HEK293 (cell line): ENCODE results near the gene OGFOD1.

Experiments
- GLIS2 ChIP-seq: fragments of 450-650 bp; formaldehyde crosslinking; IDR thresholded peaks from 2 replicates; pipeline ENCODE4 v1.5.1; 2016; ENCODE audit warnings: missing biosample characterization, missing genetic modification characterization
- HOXD13 ChIP-seq: sonication (generic); formaldehyde crosslinking; IDR thresholded peaks from 2 replicates; pipeline ENCODE4 v1.8.0; 2022; ENCODE audit warnings: missing genetic modification reagents, borderline replicate concordance
- KLF10 ChIP-seq: fragments of 450-650 bp; IDR thresholded peaks from 2 replicates; pipeline ENCODE4 v1.5.1; 2018; ENCODE audit warnings: missing biosample characterization, mild to moderate bottlenecking, missing genetic modification characterization
- SP2 ChIP-seq: fragments of 450-650 bp; formaldehyde crosslinking; IDR thresholded peaks from 2 replicates; pipeline ENCODE4 v1.5.1; 2016; ENCODE audit warnings: missing biosample characterization, missing genetic modification characterization
- ZNF174 ChIP-seq: fragments of 450-650 bp; formaldehyde crosslinking; IDR thresholded peaks from 2 replicates; pipeline ENCODE4 v1.5.0; 2017; ENCODE audit warnings: missing biosample characterization, mild to moderate bottlenecking, missing genetic modification characterization
- ZNF202 ChIP-seq: fragments of 450-650 bp; formaldehyde crosslinking; IDR thresholded peaks from 2 replicates; pipeline ENCODE4 v1.5.1; 2016; ENCODE audit warnings: missing biosample characterization, missing genetic modification characterization, borderline replicate concordance
- ZNF24 ChIP-seq: fragments of 450-650 bp; formaldehyde crosslinking; IDR thresholded peaks from 2 replicates; pipeline ENCODE4 v1.5.1; 2016; ENCODE audit warnings: missing biosample characterization, missing genetic modification characterization
- ZNF423 ChIP-seq: fragments of 450-650 bp; formaldehyde crosslinking; IDR thresholded peaks from 2 replicates; pipeline ENCODE4 v1.5.1; 2016; ENCODE audit warnings: missing biosample characterization, missing genetic modification characterization
- ZNF48 ChIP-seq: fragments of 450-650 bp; formaldehyde crosslinking; IDR thresholded peaks from 2 replicates; pipeline ENCODE4 v1.5.1; 2016; ENCODE audit warnings: missing biosample characterization, missing genetic modification characterization
- ZNF510 ChIP-seq: fragments of 450-650 bp; formaldehyde crosslinking; IDR thresholded peaks from 2 replicates; pipeline ENCODE4 v1.5.1; 2018; ENCODE audit warnings: mild to moderate bottlenecking, missing genetic modification characterization, missing biosample characterization; ENCODE audit not compliant: insufficient replicate concordance
- ZNF571 ChIP-seq: fragments of 450-650 bp; formaldehyde crosslinking; IDR thresholded peaks from 2 replicates; pipeline ENCODE4 v1.5.0; 2017; ENCODE audit warnings: missing biosample characterization, missing genetic modification characterization
- ZNF623 ChIP-seq: fragments of 450-650 bp; formaldehyde crosslinking; IDR thresholded peaks from 2 replicates; pipeline ENCODE4 v1.5.1; 2016; ENCODE audit warnings: missing biosample characterization, missing genetic modification characterization
- ZNF670 ChIP-seq: fragments of 450-650 bp; formaldehyde crosslinking; IDR thresholded peaks from 2 replicates; pipeline ENCODE4 v1.5.1; 2016; ENCODE audit warnings: missing biosample characterization, missing genetic modification characterization, low read depth
- TF ChIP-seq, protein P1 (sequence below): fragments of 450-650 bp; formaldehyde crosslinking; IDR thresholded peaks from 2 replicates; pipeline ENCODE4 v1.5.1; 2016; ENCODE audit warnings: missing biosample characterization, missing genetic modification characterization
- TF ChIP-seq, protein P2 (sequence below): fragments of 450-650 bp; formaldehyde crosslinking; conservative IDR thresholded peaks from 2 replicates; pipeline ENCODE4 v1.5.1; 2016; ENCODE audit warnings: low read depth, missing biosample characterization, missing genetic modification characterization
- TF ChIP-seq, protein P3 (sequence below): IDR thresholded peaks from 2 replicates; pipeline ENCODE4 v1.6.1; 2011; ENCODE audit warnings: mild to moderate bottlenecking, low read depth, low read length, borderline replicate concordance
- TF ChIP-seq, protein P4 (sequence below): fragments of 450-650 bp; formaldehyde crosslinking; IDR thresholded peaks from 2 replicates; pipeline ENCODE4 v1.5.1; 2016; ENCODE audit warnings: missing biosample characterization, missing genetic modification characterization
- TF ChIP-seq, protein P5 (sequence below): fragments of 450-650 bp; formaldehyde crosslinking; IDR thresholded peaks from 2 replicates; pipeline ENCODE4 v1.5.1; 2016; ENCODE audit warnings: missing biosample characterization, missing genetic modification characterization
- TF ChIP-seq, protein P6 (sequence below): fragments of 450-650 bp; IDR thresholded peaks from 2 replicates; pipeline ENCODE4 v1.5.1; 2018; ENCODE audit warnings: missing biosample characterization, mild to moderate bottlenecking, missing genetic modification characterization
- TF ChIP-seq, protein P7 (sequence below): fragments of 450-650 bp; formaldehyde crosslinking; IDR thresholded peaks from 2 replicates; pipeline ENCODE4 v1.5.1; 2016; ENCODE audit warnings: missing biosample characterization, missing genetic modification characterization
- TF ChIP-seq, protein P8 (sequence below): fragments of 450-650 bp; formaldehyde crosslinking; IDR thresholded peaks from 2 replicates; pipeline ENCODE4; 2016; ENCODE audit warnings: missing biosample characterization, missing genetic modification characterization
- TF ChIP-seq, protein P9 (sequence below): fragments of 450-650 bp; formaldehyde crosslinking; IDR thresholded peaks from 2 replicates; pipeline ENCODE4 v1.5.1; 2016; ENCODE audit warnings: missing biosample characterization, missing genetic modification characterization

The OGFOD1 gene

DNA sequence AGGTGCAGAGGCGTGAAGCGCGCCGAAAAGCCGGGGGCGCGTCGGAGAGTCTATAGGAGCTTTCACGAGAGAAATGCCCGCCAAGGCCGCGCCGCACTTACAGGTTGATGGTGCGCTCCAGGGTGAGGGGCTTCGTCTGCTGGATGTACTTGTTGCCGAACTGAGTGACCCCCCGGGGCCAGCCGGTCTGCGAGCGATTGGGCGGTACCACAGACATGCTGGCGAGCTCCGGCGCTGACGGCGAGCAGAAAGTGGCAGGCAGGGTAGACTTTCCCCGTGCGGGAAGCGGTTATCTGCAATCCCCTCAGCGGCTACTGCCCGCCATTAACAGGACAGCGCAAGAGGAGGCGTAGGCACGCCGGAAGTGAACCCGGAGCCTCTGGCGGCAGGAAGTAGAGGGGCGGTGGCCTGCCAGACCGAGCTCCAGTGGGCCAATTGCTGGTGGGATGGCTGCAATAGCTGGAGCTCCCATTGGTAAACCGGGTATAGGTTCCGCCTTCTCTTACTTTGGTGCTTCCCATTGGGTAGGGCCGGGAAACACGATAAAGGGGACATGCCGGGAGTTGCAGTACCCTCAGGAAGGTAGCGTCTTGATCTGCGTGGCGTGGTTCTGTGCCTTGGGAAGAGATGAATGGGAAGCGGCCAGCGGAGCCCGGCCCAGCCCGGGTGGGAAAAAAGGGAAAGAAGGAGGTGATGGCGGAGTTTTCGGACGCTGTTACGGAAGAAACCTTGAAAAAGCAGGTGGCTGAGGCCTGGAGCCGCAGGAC, at the start of gene OGFOD1, which contains the start of gene NUDT21 (continued):
- TF ChIP-seq, protein P1, sequence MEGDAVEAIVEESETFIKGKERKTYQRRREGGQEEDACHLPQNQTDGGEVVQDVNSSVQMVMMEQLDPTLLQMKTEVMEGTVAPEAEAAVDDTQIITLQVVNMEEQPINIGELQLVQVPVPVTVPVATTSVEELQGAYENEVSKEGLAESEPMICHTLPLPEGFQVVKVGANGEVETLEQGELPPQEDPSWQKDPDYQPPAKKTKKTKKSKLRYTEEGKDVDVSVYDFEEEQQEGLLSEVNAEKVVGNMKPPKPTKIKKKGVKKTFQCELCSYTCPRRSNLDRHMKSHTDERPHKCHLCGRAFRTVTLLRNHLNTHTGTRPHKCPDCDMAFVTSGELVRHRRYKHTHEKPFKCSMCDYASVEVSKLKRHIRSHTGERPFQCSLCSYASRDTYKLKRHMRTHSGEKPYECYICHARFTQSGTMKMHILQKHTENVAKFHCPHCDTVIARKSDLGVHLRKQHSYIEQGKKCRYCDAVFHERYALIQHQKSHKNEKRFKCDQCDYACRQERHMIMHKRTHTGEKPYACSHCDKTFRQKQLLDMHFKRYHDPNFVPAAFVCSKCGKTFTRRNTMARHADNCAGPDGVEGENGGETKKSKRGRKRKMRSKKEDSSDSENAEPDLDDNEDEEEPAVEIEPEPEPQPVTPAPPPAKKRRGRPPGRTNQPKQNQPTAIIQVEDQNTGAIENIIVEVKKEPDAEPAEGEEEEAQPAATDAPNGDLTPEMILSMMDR (tag by site-specific recombination): 0 out of 2 replicates have a peak, but pooled peaks have one; percentile 6
- no peak for TF ChIP-seq ZNF423 (tag by site-specific recombination)
- no peak for TF ChIP-seq ZNF510
- TF ChIP-seq, protein P2, sequence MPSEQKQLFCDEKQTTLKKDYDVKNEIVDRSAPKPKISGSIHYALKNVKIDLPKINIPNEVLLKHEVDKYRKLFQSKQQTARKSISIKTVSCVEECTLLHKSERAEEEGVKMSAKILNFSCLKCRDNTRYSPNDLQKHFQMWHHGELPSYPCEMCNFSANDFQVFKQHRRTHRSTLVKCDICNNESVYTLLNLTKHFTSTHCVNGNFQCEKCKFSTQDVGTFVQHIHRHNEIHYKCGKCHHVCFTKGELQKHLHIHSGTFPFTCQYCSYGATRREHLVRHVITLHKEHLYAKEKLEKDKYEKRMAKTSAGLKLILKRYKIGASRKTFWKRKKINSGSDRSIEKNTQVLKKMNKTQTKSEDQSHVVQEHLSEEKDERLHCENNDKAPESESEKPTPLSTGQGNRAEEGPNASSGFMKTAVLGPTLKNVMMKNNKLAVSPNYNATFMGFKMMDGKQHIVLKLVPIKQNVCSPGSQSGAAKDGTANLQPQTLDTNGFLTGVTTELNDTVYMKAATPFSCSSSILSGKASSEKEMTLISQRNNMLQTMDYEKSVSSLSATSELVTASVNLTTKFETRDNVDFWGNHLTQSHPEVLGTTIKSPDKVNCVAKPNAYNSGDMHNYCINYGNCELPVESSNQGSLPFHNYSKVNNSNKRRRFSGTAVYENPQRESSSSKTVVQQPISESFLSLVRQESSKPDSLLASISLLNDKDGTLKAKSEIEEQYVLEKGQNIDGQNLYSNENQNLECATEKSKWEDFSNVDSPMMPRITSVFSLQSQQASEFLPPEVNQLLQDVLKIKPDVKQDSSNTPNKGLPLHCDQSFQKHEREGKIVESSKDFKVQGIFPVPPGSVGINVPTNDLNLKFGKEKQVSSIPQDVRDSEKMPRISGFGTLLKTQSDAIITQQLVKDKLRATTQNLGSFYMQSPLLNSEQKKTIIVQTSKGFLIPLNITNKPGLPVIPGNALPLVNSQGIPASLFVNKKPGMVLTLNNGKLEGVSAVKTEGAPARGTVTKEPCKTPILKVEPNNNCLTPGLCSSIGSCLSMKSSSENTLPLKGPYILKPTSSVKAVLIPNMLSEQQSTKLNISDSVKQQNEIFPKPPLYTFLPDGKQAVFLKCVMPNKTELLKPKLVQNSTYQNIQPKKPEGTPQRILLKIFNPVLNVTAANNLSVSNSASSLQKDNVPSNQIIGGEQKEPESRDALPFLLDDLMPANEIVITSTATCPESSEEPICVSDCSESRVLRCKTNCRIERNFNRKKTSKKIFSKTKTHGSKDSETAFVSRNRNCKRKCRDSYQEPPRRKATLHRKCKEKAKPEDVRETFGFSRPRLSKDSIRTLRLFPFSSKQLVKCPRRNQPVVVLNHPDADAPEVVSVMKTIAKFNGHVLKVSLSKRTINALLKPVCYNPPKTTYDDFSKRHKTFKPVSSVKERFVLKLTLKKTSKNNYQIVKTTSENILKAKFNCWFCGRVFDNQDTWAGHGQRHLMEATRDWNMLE (tag by site-specific recombination): peak; percentile 59
- TF ChIP-seq, protein P3, sequence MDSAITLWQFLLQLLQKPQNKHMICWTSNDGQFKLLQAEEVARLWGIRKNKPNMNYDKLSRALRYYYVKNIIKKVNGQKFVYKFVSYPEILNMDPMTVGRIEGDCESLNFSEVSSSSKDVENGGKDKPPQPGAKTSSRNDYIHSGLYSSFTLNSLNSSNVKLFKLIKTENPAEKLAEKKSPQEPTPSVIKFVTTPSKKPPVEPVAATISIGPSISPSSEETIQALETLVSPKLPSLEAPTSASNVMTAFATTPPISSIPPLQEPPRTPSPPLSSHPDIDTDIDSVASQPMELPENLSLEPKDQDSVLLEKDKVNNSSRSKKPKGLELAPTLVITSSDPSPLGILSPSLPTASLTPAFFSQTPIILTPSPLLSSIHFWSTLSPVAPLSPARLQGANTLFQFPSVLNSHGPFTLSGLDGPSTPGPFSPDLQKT: no peak
- TF ChIP-seq ZNF202: no peak
- TF ChIP-seq, protein P4, sequence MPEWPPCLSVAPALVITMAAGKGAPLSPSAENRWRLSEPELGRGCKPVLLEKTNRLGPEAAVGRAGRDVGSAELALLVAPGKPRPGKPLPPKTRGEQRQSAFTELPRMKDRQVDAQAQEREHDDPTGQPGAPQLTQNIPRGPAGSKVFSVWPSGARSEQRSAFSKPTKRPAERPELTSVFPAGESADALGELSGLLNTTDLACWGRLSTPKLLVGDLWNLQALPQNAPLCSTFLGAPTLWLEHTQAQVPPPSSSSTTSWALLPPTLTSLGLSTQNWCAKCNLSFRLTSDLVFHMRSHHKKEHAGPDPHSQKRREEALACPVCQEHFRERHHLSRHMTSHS (tag by site-specific recombination): no peak
- TF ChIP-seq, protein P5, sequence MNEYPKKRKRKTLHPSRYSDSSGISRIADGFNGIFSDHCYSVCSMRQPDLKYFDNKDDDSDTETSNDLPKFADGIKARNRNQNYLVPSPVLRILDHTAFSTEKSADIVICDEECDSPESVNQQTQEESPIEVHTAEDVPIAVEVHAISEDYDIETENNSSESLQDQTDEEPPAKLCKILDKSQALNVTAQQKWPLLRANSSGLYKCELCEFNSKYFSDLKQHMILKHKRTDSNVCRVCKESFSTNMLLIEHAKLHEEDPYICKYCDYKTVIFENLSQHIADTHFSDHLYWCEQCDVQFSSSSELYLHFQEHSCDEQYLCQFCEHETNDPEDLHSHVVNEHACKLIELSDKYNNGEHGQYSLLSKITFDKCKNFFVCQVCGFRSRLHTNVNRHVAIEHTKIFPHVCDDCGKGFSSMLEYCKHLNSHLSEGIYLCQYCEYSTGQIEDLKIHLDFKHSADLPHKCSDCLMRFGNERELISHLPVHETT (tag by site-specific recombination): no peak
- 0 out of 2 replicates have a peak, but pooled peaks have one; percentile 15 for TF ChIP-seq KLF10
- TF ChIP-seq, protein P6, sequence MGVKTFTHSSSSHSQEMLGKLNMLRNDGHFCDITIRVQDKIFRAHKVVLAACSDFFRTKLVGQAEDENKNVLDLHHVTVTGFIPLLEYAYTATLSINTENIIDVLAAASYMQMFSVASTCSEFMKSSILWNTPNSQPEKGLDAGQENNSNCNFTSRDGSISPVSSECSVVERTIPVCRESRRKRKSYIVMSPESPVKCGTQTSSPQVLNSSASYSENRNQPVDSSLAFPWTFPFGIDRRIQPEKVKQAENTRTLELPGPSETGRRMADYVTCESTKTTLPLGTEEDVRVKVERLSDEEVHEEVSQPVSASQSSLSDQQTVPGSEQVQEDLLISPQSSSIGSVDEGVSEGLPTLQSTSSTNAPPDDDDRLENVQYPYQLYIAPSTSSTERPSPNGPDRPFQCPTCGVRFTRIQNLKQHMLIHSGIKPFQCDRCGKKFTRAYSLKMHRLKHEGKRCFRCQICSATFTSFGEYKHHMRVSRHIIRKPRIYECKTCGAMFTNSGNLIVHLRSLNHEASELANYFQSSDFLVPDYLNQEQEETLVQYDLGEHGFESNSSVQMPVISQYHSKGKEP (tag by site-specific recombination): no peak
- TF ChIP-seq, protein P7, sequence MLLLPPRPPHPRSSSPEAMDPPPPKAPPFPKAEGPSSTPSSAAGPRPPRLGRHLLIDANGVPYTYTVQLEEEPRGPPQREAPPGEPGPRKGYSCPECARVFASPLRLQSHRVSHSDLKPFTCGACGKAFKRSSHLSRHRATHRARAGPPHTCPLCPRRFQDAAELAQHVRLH: peak; percentile 66
- peak; percentile 97 for TF ChIP-seq SP2 (tag by site-specific recombination)
- TF ChIP-seq, protein P8, sequence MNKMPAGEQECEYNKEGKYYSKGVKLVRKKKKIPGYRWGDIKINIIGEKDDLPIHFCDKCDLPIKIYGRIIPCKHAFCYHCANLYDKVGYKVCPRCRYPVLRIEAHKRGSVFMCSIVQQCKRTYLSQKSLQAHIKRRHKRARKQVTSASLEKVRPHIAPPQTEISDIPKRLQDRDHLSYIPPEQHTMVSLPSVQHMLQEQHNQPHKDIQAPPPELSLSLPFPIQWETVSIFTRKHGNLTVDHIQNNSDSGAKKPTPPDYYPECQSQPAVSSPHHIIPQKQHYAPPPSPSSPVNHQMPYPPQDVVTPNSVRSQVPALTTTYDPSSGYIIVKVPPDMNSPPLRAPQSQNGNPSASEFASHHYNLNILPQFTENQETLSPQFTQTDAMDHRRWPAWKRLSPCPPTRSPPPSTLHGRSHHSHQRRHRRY (tag by site-specific recombination): no peak
- TF ChIP-seq GLIS2: no peak
- no peak for TF ChIP-seq ZNF48 (tag by site-specific recombination)
- TF ChIP-seq ZNF24 (tag by site-specific recombination): 0 out of 2 replicates have a peak, but pooled peaks have one; percentile 23
- TF ChIP-seq ZNF174 (tag by site-specific recombination): no peak
- TF ChIP-seq HOXD13 (CRISPR knock-in tag): no peak
- TF ChIP-seq, protein P9, sequence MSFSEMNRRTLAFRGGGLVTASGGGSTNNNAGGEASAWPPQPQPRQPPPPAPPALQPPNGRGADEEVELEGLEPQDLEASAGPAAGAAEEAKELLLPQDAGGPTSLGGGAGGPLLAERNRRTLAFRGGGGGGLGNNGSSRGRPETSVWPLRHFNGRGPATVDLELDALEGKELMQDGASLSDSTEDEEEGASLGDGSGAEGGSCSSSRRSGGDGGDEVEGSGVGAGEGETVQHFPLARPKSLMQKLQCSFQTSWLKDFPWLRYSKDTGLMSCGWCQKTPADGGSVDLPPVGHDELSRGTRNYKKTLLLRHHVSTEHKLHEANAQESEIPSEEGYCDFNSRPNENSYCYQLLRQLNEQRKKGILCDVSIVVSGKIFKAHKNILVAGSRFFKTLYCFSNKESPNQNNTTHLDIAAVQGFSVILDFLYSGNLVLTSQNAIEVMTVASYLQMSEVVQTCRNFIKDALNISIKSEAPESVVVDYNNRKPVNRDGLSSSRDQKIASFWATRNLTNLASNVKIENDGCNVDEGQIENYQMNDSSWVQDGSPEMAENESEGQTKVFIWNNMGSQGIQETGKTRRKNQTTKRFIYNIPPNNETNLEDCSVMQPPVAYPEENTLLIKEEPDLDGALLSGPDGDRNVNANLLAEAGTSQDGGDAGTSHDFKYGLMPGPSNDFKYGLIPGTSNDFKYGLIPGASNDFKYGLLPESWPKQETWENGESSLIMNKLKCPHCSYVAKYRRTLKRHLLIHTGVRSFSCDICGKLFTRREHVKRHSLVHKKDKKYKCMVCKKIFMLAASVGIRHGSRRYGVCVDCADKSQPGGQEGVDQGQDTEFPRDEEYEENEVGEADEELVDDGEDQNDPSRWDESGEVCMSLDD: no peak
- no peak for TF ChIP-seq ZNF571 (tag by site-specific recombination)
- TF ChIP-seq ZNF670 (tag by site-specific recombination): no peak
- TF ChIP-seq ZNF623 (tag by site-specific recombination): no peak
